PC-9 (cell line): Measurements from ENCODE around the gene CKS1B. TPM values are rescaled to one million over a fixed set of nuclear protein-coding genes. Genes with fewer than 3 reads are reported as not detected.
A peak's percentile ranks its signal among the peaks of the same experiment; 100 is the strongest.

Experiments used
- BruUV-seq: library from RNA; stranded (reverse); fragments of 400-500 nt; replicated peaks from 2 replicates; lab custom pipeline; 2021; lab: Mats Ljungman, UMichigan
- CTCF ChIA-PET: fragments of 300-600 bp; sonication (Branson Sonifier 250); formaldehyde crosslinking; loops from one replicate; lab custom pipeline; 2022; ENCODE audit warnings: antibody characterized with exemption; lab: Charles Lee
- POLR2A ChIA-PET: fragments of 300-600 bp; sonication (Branson Sonifier 250); formaldehyde crosslinking; loops from one replicate; lab custom pipeline; 2022; ENCODE audit warnings: antibody characterized with exemption; ENCODE audit not compliant: unreplicated experiment; lab: Charles Lee
- DNase-seq, 2 experiments: peaks; one replicate each; pipeline versions ENCODE4 v3.0.0 to v3.0.0-alpha.2; 2015 to 2022; ENCODE audit warnings: mixed read lengths in 1 of 2
- H2AFZ ChIP-seq: fragments of 200-600 bp; sonication (generic); 2 replicates; pipeline ENCODE4 v1.8.1; 2017; ENCODE audit warnings: antibody characterized with exemption
- H3F3A ChIP-seq: fragments of 200-600 bp; sonication (generic); 2 replicates; pipeline ENCODE4 v1.8.1; 2017; ENCODE audit warnings: antibody characterized with exemption, mild to moderate bottlenecking, low read depth; ENCODE audit not compliant: insufficient read depth
- H3K27ac ChIP-seq: fragments of 200-600 bp; sonication (generic); 2 replicates; pipeline ENCODE4 v1.6.1; 2016; ENCODE audit warnings: mixed run types
- H3K27me3 ChIP-seq: fragments of 200-600 bp; sonication (generic); 2 replicates; pipeline ENCODE4 v1.6.1; 2016; ENCODE audit warnings: low read depth, mixed run types; ENCODE audit not compliant: insufficient read depth
- H3K36me3 ChIP-seq: fragments of 200-600 bp; sonication (generic); 2 replicates; pipeline ENCODE4 v1.6.1; 2016; ENCODE audit warnings: low read depth, mixed run types
- H3K4me1 ChIP-seq: fragments of 200-600 bp; sonication (generic); replicated peaks from 2 replicates; pipeline ENCODE4 v1.6.1; 2016; ENCODE audit warnings: mixed run types; ENCODE audit not compliant: insufficient read depth
- H3K4me2 ChIP-seq: fragments of 200-600 bp; sonication (generic); 2 replicates; pipeline ENCODE4 v1.6.1; 2017; ENCODE audit warnings: mixed run types
- H3K4me3 ChIP-seq: fragments of 200-600 bp; sonication (generic); 2 replicates; pipeline ENCODE4 v1.6.1; 2016; ENCODE audit warnings: mixed run types
- H3K79me2 ChIP-seq: fragments of 200-600 bp; sonication (generic); 2 replicates; pipeline ENCODE4 v1.6.1; 2017; ENCODE audit warnings: low read depth, mixed run types
- H3K9me2 ChIP-seq: fragments of 200-600 bp; sonication (generic); 2 replicates; pipeline ENCODE4 v1.8.1; 2017; ENCODE audit warnings: mild to moderate bottlenecking; ENCODE audit not compliant: insufficient read depth
- H3K9me3 ChIP-seq: fragments of 200-600 bp; sonication (generic); 2 replicates; pipeline ENCODE4 v1.8.1; 2016; ENCODE audit warnings: low read depth; ENCODE audit not compliant: insufficient read depth
- H4K20me1 ChIP-seq: fragments of 200-600 bp; sonication (generic); 2 replicates; pipeline ENCODE4 v1.8.1; 2017; ENCODE audit not compliant: insufficient read depth
- EZH2 ChIP-seq: fragments of 200-600 bp; sonication (generic); IDR thresholded peaks from 2 replicates; pipeline ENCODE4 v1.8.0; 2017; ENCODE audit warnings: antibody characterized with exemption, low read depth
- intact Hi-C: fragments of 100-400 bp; cut with micrococcal nuclease; formaldehyde crosslinking; loops from one replicate; pipeline ENCODE4 v1.10.0; 2022; ENCODE audit not compliant: unreplicated experiment
- microRNA-seq: library from miRNA; unstranded; fragments of <30 nt; microRNA quantifications from one replicate; pipeline ENCODE4 v1.2.0, GENCODE V29; 2021; ENCODE audit warnings: borderline number of aligned reads, borderline replicate concordance
- total RNA-seq: library from RNA; stranded (reverse); gene quantifications from 2 replicates; pipeline ENCODE4 v1.2.3, GENCODE V29; 2021
- TF ChIP-seq, protein P1 (sequence below): fragments of 200-600 bp; sonication (generic); conservative IDR thresholded peaks from 2 replicates; pipeline ENCODE4 v1.6.1; 2017; ENCODE audit warnings: mixed run types, antibody characterized with exemption, mild to moderate bottlenecking, moderate library complexity

The CKS1B gene
- total RNA-seq, 1 experiment from 2014 or later = 236 TPM

DNA sequence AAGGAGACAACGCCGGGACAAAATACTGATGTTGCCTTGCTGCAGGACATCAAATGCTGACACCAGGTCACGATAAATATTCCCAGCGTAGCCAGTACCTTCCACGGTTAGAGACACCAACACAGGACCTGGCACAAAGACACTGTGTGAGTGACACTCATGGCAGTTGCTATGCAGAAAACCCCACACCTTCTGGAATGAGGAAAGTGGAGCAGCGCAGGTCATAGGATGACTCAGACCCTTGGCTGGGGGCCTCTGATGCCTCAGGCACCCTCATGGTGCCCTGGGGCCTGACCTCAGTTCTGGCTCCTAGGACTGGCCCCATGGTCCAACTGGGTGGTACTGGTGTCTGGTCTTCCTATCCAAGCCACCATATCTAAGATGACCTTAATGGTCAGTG lies 52.1 kb downstream of the CKS1B start:
- Histone ChIP-seq H2AFZ (no peak overlapping the region), H3K36me3 (no peaks in the 10 kb centered on the region), H3K27ac (peak overlapping the region; percentile 48), H3K9me3 (no peaks in the 10 kb centered on the region), H3K4me3 (no peak overlapping the region), H3K9me2 (no peaks in the 10 kb centered on the region), H3K4me1 (peaks cover 46% of the 10 kb centered on the region), H3K79me2 (no peaks in the 10 kb centered on the region), H3K4me2 (peak overlapping the region; percentile 29), H3K27me3 (no peaks in the 10 kb centered on the region), H3F3A (peaks cover 27% of the 10 kb centered on the region; the same call in 1 of the 2 replicates), H4K20me1 (no peaks in the 10 kb centered on the region)
- DNase-seq = peak; percentile 75 to 82
- ChIA-PET POLR2A (no interaction called here), CTCF (no interaction called here)
- TF ChIP-seq, protein P1, sequence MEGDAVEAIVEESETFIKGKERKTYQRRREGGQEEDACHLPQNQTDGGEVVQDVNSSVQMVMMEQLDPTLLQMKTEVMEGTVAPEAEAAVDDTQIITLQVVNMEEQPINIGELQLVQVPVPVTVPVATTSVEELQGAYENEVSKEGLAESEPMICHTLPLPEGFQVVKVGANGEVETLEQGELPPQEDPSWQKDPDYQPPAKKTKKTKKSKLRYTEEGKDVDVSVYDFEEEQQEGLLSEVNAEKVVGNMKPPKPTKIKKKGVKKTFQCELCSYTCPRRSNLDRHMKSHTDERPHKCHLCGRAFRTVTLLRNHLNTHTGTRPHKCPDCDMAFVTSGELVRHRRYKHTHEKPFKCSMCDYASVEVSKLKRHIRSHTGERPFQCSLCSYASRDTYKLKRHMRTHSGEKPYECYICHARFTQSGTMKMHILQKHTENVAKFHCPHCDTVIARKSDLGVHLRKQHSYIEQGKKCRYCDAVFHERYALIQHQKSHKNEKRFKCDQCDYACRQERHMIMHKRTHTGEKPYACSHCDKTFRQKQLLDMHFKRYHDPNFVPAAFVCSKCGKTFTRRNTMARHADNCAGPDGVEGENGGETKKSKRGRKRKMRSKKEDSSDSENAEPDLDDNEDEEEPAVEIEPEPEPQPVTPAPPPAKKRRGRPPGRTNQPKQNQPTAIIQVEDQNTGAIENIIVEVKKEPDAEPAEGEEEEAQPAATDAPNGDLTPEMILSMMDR = no peak
- no peak for TF ChIP-seq EZH2
- BruUV-seq = no TSS peak
- intact Hi-C loops = no loop called here

Small RNAs within 50 kb of the gene (microRNA-seq; reads per million reads assigned to microRNA genes)
- gene MIR4258 = not detected

Other genes starting within 250 kb of the CKS1B start
- gene KCNN3, start 104.4 kb upstream of the CKS1B start, total RNA-seq = 0.33 and 1.1 TPM in 2 replicates
- gene PMVK, start 38.0 kb upstream of the CKS1B start, total RNA-seq = 27.1 and 38.2 TPM in 2 replicates
- gene PBXIP1, start 18.6 kb upstream of the CKS1B start, total RNA-seq = 36.3 and 40.2 TPM in 2 replicates
- gene PYGO2, start 12.9 kb upstream of the CKS1B start, total RNA-seq = 30.0 and 33.2 TPM in 2 replicates
- gene SHC1, start 3.9 kb upstream of the CKS1B start, total RNA-seq = 162 and 210 TPM in 2 replicates
- 47.9 and 54.2 TPM in 2 replicates for gene FLAD1, start 8.7 kb downstream of the CKS1B start, total RNA-seq
- gene LENEP, start 18.9 kb downstream of the CKS1B start, total RNA-seq = 1.2 and 1.3 TPM in 2 replicates
- 38.6 and 44.1 TPM in 2 replicates for gene ZBTB7B, start 28.1 kb downstream of the CKS1B start, total RNA-seq
- 4.4 and 4.7 TPM in 2 replicates for gene DCST2, start 59.1 kb downstream of the CKS1B start, total RNA-seq
- gene DCST1, start 59.1 kb downstream of the CKS1B start, total RNA-seq = 0.22 and 0.43 TPM in 2 replicates
- gene ADAM15, start 76.6 kb downstream of the CKS1B start, total RNA-seq = 187 and 195 TPM in 2 replicates
- gene EFNA4, start 89.1 kb downstream of the CKS1B start, total RNA-seq = 14.0 and 17.3 TPM in 2 replicates
- 6.7 and 8.8 TPM in 2 replicates for gene EFNA3, start 104.2 kb downstream of the CKS1B start, total RNA-seq
- gene EFNA1, start 153.2 kb downstream of the CKS1B start, total RNA-seq = 30.6 and 35.7 TPM in 2 replicates
- 54.9 and 67.6 TPM in 2 replicates for gene SLC50A1, start 161.2 kb downstream of the CKS1B start, total RNA-seq
- gene DPM3, start 165.8 kb downstream of the CKS1B start, total RNA-seq = 83.7 and 127 TPM in 2 replicates
- 112 and 156 TPM in 2 replicates for gene KRTCAP2, start 198.6 kb downstream of the CKS1B start, total RNA-seq
- gene TRIM46, start 199.2 kb downstream of the CKS1B start, total RNA-seq = 6.0 and 6.2 TPM in 2 replicates
- gene THBS3, start 233.2 kb downstream of the CKS1B start, total RNA-seq = 45.4 and 58.8 TPM in 2 replicates
- 56.1 and 68.9 TPM in 2 replicates for gene MTX1, start 234.0 kb downstream of the CKS1B start, total RNA-seq